CD8-positive, alpha-beta memory T cell (primary cell): ENCODE results near the gene BMP10. TPM values are rescaled to one million over a fixed set of nuclear protein-coding genes. Genes with fewer than 3 reads are reported as not detected.

Experiments used
- CTCF ChIA-PET: fragments of 350-600 bp; sonication (Branson Sonifier 250); formaldehyde crosslinking; loops from one replicate; lab custom pipeline; 2021; ENCODE audit warnings: antibody characterized with exemption; lab: Charles Lee
- POLR2A ChIA-PET: fragments of 350-600 bp; sonication (Branson Sonifier 250); formaldehyde crosslinking; loops from one replicate; lab custom pipeline; 2021; ENCODE audit warnings: antibody characterized with exemption; lab: Charles Lee
- DNase-seq, 5 donors: peaks; one replicate each; pipeline versions ENCODE4 v3.0.0 to v3.0.0-alpha.2; 2020 to 2022; ENCODE audit warnings: mixed read lengths in 1 of 5
- H3K27ac ChIP-seq: one replicate; pipeline ENCODE4 v1.7.0; 2013; ENCODE audit warnings: low read depth, mild to moderate bottlenecking, low read length, moderate library complexity
- H3K27me3 ChIP-seq: 2 replicates; pipeline ENCODE4 v1.7.0; 2013; ENCODE audit warnings: low read length, mild to moderate bottlenecking; ENCODE audit not compliant: insufficient read depth, poor library complexity, severe bottlenecking
- H3K36me3 ChIP-seq: 2 replicates; pipeline ENCODE4 v1.7.0; 2013; ENCODE audit warnings: mild to moderate bottlenecking, low read length, moderate library complexity; ENCODE audit not compliant: insufficient read depth
- H3K4me1 ChIP-seq: 2 replicates; pipeline ENCODE4 v1.7.0; 2013; ENCODE audit warnings: mild to moderate bottlenecking, low read length, moderate library complexity; ENCODE audit not compliant: insufficient read depth
- H3K4me3 ChIP-seq: 2 replicates; pipeline ENCODE4 v1.7.0; 2013; ENCODE audit warnings: mild to moderate bottlenecking, low read length
- H3K9me3 ChIP-seq: 2 replicates; pipeline ENCODE4 v1.7.0; 2013; ENCODE audit warnings: mild to moderate bottlenecking, low read length
- H3K27ac Mint-ChIP-seq, 8 donors: one replicate each; pipeline ENCODE4 v1.8.0; 2020 to 2021; ENCODE audit warnings: mixed read lengths in 8 of 8, mild to moderate bottlenecking in 6 of 8, inconsistent platforms in 3 of 8, moderate library complexity in 3 of 8
- H3K27me3 Mint-ChIP-seq, 2 donors: one replicate each; pipeline ENCODE4 v1.8.0; 2020 to 2021; ENCODE audit warnings: mixed read lengths in 2 of 2, mild to moderate bottlenecking in 1 of 2, moderate library complexity in 1 of 2
- H3K36me3 Mint-ChIP-seq, 3 donors: one replicate each; pipeline ENCODE4 v1.8.0; 2020 to 2021; ENCODE audit warnings: mixed read lengths in 3 of 3, inconsistent platforms in 1 of 3, mild to moderate bottlenecking in 1 of 3
- H3K4me1 Mint-ChIP-seq, 3 donors: one replicate each; pipeline ENCODE4 v1.8.0; 2020 to 2021; ENCODE audit warnings: mixed read lengths in 3 of 3, inconsistent platforms in 1 of 3, mild to moderate bottlenecking in 1 of 3
- H3K4me3 Mint-ChIP-seq, 7 donors: one replicate each; pipeline ENCODE4 v1.8.0; 2020 to 2021; ENCODE audit warnings: mixed read lengths in 7 of 7, mild to moderate bottlenecking in 6 of 7, moderate library complexity in 4 of 7, inconsistent platforms in 2 of 7
- H3K9me3 Mint-ChIP-seq, 5 donors: one replicate each; pipeline ENCODE4 v1.8.0; 2020 to 2022; ENCODE audit warnings: mixed read lengths in 5 of 5, mild to moderate bottlenecking in 3 of 5, moderate library complexity in 2 of 5, inconsistent platforms in 1 of 5
- polyA plus RNA-seq: library from polyadenylated mRNA; unstranded; fragments of 300-500 nt; fragmentation: Illumina TruSeq; gene quantifications from one replicate; pipeline ENCODE4 v1.2.3, GENCODE V29; 2021
- total RNA-seq, 2 experiments: library from RNA; stranded (reverse); gene quantifications; one replicate each; pipeline ENCODE4 v1.2.3, GENCODE V29; 2021

The BMP10 gene
- total and polyA plus RNA-seq, 3 experiments from 2014 or later, result not detected

DNA sequence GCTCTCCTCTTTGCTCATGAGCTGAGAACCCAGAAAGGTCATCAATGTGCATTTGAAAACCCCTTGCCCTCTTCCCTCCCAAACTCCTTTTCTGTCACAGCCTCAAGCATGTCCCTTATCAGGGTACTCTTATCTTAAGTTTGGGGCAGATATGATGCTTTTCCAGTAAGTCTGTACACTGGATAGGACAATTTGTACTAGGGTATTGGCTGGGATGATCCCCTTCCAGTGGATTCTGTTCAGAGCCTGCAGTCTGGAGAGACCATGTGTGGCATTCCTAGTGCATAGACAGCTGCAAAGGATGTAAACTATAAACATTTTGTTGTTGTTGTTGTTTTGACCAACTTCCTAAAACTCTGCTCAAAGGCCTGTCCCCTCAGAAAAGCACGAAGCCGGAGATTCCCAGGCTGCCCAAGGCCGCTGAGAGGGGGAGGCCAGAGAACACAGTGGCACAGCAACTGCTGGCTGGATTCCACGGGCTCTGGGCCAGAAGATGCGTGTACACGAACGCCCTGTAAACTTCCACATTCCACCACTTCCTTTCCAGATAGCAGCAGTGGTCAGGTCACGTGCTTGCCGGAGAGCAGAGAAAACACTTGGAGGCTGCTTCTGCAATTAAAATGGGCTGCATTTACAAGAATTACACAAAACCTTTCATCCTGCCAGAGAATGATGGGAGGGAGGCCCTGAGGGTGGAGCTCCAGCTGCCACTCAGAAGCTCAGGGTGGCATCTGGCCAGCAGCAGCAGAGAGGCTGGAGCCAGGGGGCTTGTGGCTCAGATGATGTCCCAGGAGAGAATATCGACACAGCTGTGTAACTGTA lies 42.1 kb downstream of the BMP10 start:
- CTCF ChIA-PET, result interaction anchor here (0.9 to 3.8 kb wide), 9 partner anchors 10 to 108 kb away, joined by 4 to 17 read pairs (median 4); no protein-coding TSS in a partner anchor
- H3K27me3 Mint-ChIP-seq, result peaks cover 0 to 2% of the 10 kb centered on the region in 2 donors
- POLR2A ChIA-PET, result interaction anchor here (0.6 to 2.0 kb wide), 3 partner anchors 19 to 79 kb away, joined by 4 to 9 read pairs (median 8); no protein-coding TSS in a partner anchor
- peak overlapping the region; percentile 4 to 78 (median 71) for H3K4me3 Mint-ChIP-seq
- peak overlapping the region; percentile 68 to 97 (median 84) for H3K27ac Mint-ChIP-seq
- H3K36me3 Mint-ChIP-seq, result peaks cover 2 to 44% (median 16%) of the 10 kb centered on the region in 3 donors
- peaks cover 59 to 86% (median 83%) of the 10 kb centered on the region in 3 donors for H3K4me1 Mint-ChIP-seq
- Histone ChIP-seq H3K9me3 (no peaks in the 10 kb centered on the region), H3K4me3 (peak overlapping the region; percentile 18), H3K4me1 (peaks cover 52% of the 10 kb centered on the region), H3K27me3 (no peaks in the 10 kb centered on the region), H3K27ac (peak overlapping the region; percentile 35), H3K36me3 (peaks cover 6% of the 10 kb centered on the region)
- no peaks in the 10 kb centered on the region for H3K9me3 Mint-ChIP-seq
- peak; percentile 56 to 85 (median 70) for DNase-seq

DNA sequence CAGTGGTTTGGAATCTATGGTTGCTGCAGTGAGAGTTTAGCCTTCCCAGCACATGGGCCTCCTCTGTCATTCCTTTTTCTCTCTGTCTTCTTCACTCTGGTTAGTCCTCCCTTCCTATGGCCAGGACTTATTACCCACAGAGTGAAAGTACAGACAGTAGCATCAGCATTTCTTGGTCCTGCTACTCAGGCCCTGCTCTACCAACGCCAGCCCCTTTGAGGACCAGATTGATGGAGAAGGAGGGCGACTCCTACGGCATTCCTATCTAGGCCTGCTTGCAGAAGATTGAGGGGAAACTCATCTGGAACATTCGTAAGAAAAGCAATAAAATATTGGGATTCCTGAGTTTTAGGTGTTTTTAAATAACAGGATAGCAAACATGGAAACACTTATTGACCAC lies 43.5 kb downstream of the BMP10 start:
- Histone ChIP-seq H3K27ac (no peak overlapping the region), H3K36me3 (peaks cover 18% of the 10 kb centered on the region), H3K4me1 (peaks cover 50% of the 10 kb centered on the region), H3K27me3 (no peaks in the 10 kb centered on the region), H3K4me3 (no peak overlapping the region), H3K9me3 (no peaks in the 10 kb centered on the region)
- peaks cover 0 to 2% of the 10 kb centered on the region in 2 donors for H3K27me3 Mint-ChIP-seq
- POLR2A ChIA-PET, result no interaction called here
- DNase-seq, result no peak
- CTCF ChIA-PET, result interaction anchor here (2.6 to 3.8 kb wide), 2 partner anchors 76 to 81 kb away, joined by 10 to 17 read pairs; no protein-coding TSS in a partner anchor
- peaks cover 59 to 91% (median 89%) of the 10 kb centered on the region in 3 donors for H3K4me1 Mint-ChIP-seq
- H3K4me3 Mint-ChIP-seq, result no peak overlapping the region
- H3K36me3 Mint-ChIP-seq, result peaks cover 11 to 57% (median 27%) of the 10 kb centered on the region in 3 donors
- H3K9me3 Mint-ChIP-seq, result no peaks in the 10 kb centered on the region
- peak overlapping the region; percentile 29 to 94 (median 80) for H3K27ac Mint-ChIP-seq

DNA sequence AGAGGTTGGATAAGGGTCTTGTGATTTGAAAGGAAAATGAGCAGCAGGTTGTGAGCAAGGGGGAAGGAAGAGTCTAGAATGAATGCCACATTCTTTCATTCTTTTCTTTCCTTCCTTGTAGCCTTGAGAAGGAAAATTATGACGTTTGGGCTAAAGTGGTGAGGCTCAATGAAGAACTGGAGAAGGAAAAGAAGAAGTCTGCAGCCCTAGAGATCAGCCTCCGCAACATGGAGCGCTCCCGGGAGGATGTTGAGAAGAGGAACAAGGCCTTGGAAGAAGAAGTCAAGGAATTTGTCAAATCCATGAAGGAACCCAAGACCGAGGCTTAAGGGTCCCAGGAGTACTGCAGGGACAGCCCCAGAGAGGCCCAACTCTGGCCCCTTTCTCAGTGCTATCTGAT lies 45.3 kb downstream of the BMP10 start:
- Mint-ChIP-seq H3K27me3 (peaks cover 0 to 2% of the 10 kb centered on the region in 2 donors), H3K4me1 (peaks cover 47 to 83% (median 80%) of the 10 kb centered on the region in 3 donors), H3K4me3 (peak overlapping the region in 1 of 7 donors; percentile 15), H3K27ac (peak overlapping the region in 6 of 8 donors; percentile 9 to 89 (median 56)), H3K9me3 (no peaks in the 10 kb centered on the region), H3K36me3 (peaks cover 11 to 74% (median 31%) of the 10 kb centered on the region in 3 donors)
- H3K36me3 ChIP-seq, result peaks cover 27% of the 10 kb centered on the region
- H3K9me3 ChIP-seq, result no peaks in the 10 kb centered on the region
- H3K27ac ChIP-seq, result no peak overlapping the region
- POLR2A ChIA-PET, result no interaction called here
- CTCF ChIA-PET, result interaction anchor here (1.4 kb wide), 1 partner anchor 9 kb away, joined by 4 read pairs; no protein-coding TSS in a partner anchor
- no peak for DNase-seq
- H3K27me3 ChIP-seq, result no peaks in the 10 kb centered on the region
- peaks cover 32% of the 10 kb centered on the region for H3K4me1 ChIP-seq
- H3K4me3 ChIP-seq, result no peak overlapping the region

DNA sequence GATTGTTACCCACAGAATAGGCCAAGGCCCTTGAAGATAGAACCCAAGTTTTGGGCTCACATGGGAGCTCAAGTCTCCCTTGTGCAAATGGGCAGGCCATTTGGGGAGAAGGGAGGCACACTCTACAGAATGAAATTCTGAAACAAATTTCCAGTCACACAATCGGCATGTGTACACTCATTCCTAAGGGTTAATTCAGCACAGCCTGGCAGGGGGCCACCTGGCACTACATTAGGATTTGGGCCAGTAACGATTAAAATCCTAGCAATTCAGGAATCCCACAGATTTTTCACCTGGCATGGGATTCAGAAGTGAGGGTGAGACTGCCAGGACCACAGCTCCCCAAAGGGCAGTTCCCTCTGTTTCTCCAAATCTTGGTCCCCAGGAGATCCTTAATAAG lies 46.4 kb downstream of the BMP10 start:
- H3K27ac Mint-ChIP-seq, result peak overlapping the region in 5 of 8 donors; percentile 54 to 82 (median 71)
- peaks cover 11 to 83% (median 35%) of the 10 kb centered on the region in 3 donors for H3K36me3 Mint-ChIP-seq
- no peak for DNase-seq
- Histone ChIP-seq H3K27ac (no peak overlapping the region), H3K4me3 (no peak overlapping the region), H3K36me3 (peaks cover 32% of the 10 kb centered on the region), H3K27me3 (no peaks in the 10 kb centered on the region), H3K9me3 (no peaks in the 10 kb centered on the region), H3K4me1 (peaks cover 21% of the 10 kb centered on the region)
- CTCF ChIA-PET, result interaction anchor here (1.4 kb wide), 1 partner anchor 10 kb away, joined by 4 read pairs; no protein-coding TSS in a partner anchor
- H3K4me1 Mint-ChIP-seq, result peaks cover 40 to 80% (median 79%) of the 10 kb centered on the region in 3 donors
- no peaks in the 10 kb centered on the region for H3K9me3 Mint-ChIP-seq
- peaks cover 0 to 2% of the 10 kb centered on the region in 2 donors for H3K27me3 Mint-ChIP-seq
- H3K4me3 Mint-ChIP-seq, result no peak overlapping the region
- POLR2A ChIA-PET, result interaction anchor here (0.6 kb wide), 1 partner anchor 11 kb away, joined by 4 read pairs; no protein-coding TSS in a partner anchor

- Mint-ChIP-seq H3K4me3 (no peak overlapping the region), H3K36me3 (peaks cover 18 to 95% (median 48%) of the 10 kb centered on the region in 3 donors), H3K9me3 (no peaks in the 10 kb centered on the region), H3K27ac (peak overlapping the region in 6 of 8 donors; percentile 3 to 91 (median 64)), H3K27me3 (no peaks in the 10 kb centered on the region), H3K4me1 (peaks cover 25 to 75% (median 66%) of the 10 kb centered on the region in 3 donors)
- H3K4me3 ChIP-seq, result no peak overlapping the region
- ChIA-PET CTCF (interaction anchor here (1.0 to 1.5 kb wide), 3 partner anchors 22 to 113 kb away, joined by 3 to 4 read pairs (median 3); no protein-coding TSS in a partner anchor), POLR2A (no interaction called here)
- H3K4me1 ChIP-seq, result no peaks in the 10 kb centered on the region
- DNase-seq, result no peak
- peaks cover 49% of the 10 kb centered on the region for H3K36me3 ChIP-seq
- H3K27me3 ChIP-seq, result no peaks in the 10 kb centered on the region
- no peaks in the 10 kb centered on the region for H3K9me3 ChIP-seq
- H3K27ac ChIP-seq, result no peak overlapping the region
Observed at GRCh38 chr2:68822207-68822872, 48.9 kb downstream of the BMP10 start.

- H3K4me3 Mint-ChIP-seq, result no peak overlapping the region
- H3K27ac Mint-ChIP-seq, result peak overlapping the region in 6 of 8 donors; percentile 54 to 74 (median 60)
- Histone ChIP-seq H3K9me3 (no peaks in the 10 kb centered on the region), H3K4me3 (no peak overlapping the region), H3K36me3 (peaks cover 73% of the 10 kb centered on the region), H3K27ac (no peak overlapping the region), H3K27me3 (no peaks in the 10 kb centered on the region), H3K4me1 (no peaks in the 10 kb centered on the region)
- no peak for DNase-seq
- H3K27me3 Mint-ChIP-seq, result no peaks in the 10 kb centered on the region
- H3K4me1 Mint-ChIP-seq, result peaks cover 18 to 54% (median 50%) of the 10 kb centered on the region in 3 donors
- ChIA-PET CTCF (interaction anchor here (7.0 kb wide), 1 partner anchor 68 kb away, joined by 41 read pairs; no protein-coding TSS in a partner anchor), POLR2A (interaction anchor here (0.6 to 1.0 kb wide), 2 partner anchors 12 to 22 kb away, joined by 3 to 5 read pairs; no protein-coding TSS in a partner anchor)
- H3K36me3 Mint-ChIP-seq, result peaks cover 18 to 95% (median 44%) of the 10 kb centered on the region in 3 donors
- H3K9me3 Mint-ChIP-seq, result no peaks in the 10 kb centered on the region
Observed at GRCh38 chr2:68819556-68819955, 51.6 kb downstream of the BMP10 start.

DNA sequence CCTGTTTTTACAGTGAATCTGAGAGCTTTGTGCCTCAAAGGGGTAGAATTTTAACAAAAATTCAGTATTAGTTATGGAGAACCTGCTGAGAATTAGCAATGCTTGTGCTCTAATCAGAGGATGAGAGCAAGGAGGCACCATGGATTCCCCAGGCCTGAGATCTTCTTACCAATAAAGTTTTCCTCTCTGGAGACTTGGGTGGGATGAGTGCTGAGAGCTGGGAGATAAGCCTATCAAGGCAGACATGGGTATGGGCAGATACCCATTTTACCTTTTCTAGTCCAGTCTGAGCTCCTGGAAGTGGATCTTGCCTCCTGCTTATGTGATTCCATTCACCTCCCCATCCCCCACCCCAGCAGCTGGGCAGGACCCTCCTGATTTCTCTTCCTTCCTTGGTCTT lies 53.9 kb downstream of the BMP10 start:
- Mint-ChIP-seq H3K27me3 (no peaks in the 10 kb centered on the region), H3K36me3 (peaks cover 7 to 96% (median 34%) of the 10 kb centered on the region in 3 donors), H3K9me3 (no peaks in the 10 kb centered on the region), H3K4me3 (no peak overlapping the region), H3K27ac (peak overlapping the region in 7 of 8 donors; percentile 20 to 94 (median 80)), H3K4me1 (peaks cover 20 to 46% (median 44%) of the 10 kb centered on the region in 3 donors)
- ChIA-PET CTCF (interaction anchor here (1.1 to 7.0 kb wide), 3 partner anchors 20 to 91 kb away, joined by 3 to 41 read pairs (median 6); no protein-coding TSS in a partner anchor), POLR2A (no interaction called here)
- peaks cover 76% of the 10 kb centered on the region for H3K36me3 ChIP-seq
- H3K27me3 ChIP-seq, result no peaks in the 10 kb centered on the region
- no peaks in the 10 kb centered on the region for H3K4me1 ChIP-seq
- no peaks in the 10 kb centered on the region for H3K9me3 ChIP-seq
- no peak overlapping the region for H3K4me3 ChIP-seq
- DNase-seq, result no peak
- H3K27ac ChIP-seq, result no peak overlapping the region
